Stimulated activated CD4-positive, alpha-beta T cell treated with anti-CD3 and anti-CD28 coated beads, Interleukin-4, amount 100 ng/mL, for 1 hour (primary cell): ENCODE data around the gene ANKRD36C.
A peak's percentile ranks its signal among the peaks of the same experiment; 100 is the strongest.
"Not testable (repeated sequence)": the region's sequence is repeated elsewhere in the genome, so short reads cannot be mapped to it uniquely, and the experiment has no call there.

Source experiments
- DNase-seq: peaks from one replicate; pipeline ENCODE4 v3.0.0-alpha.2; 2020

Gene ANKRD36C

DNA sequence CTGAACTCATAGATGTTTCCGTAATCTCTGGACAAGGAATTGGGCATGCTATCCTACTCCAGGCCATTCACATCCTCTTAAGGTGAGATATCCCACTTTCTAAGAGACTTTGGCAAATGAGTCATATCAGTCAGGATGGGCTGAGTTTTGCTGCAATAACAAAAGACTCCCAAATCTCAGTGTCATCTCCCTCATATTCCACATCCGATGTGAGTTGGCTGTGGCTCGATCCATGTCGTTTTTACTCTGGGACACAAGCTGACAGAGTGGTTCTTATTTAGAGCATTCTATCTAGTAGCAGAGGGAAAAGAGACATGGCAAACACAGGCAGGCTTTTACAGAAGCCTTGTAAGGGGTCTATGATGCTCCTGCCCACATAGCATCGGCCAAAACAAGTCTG is 14.6 kb upstream of the ANKRD36C start:
- not testable (repeated sequence) for DNase-seq

DNA sequence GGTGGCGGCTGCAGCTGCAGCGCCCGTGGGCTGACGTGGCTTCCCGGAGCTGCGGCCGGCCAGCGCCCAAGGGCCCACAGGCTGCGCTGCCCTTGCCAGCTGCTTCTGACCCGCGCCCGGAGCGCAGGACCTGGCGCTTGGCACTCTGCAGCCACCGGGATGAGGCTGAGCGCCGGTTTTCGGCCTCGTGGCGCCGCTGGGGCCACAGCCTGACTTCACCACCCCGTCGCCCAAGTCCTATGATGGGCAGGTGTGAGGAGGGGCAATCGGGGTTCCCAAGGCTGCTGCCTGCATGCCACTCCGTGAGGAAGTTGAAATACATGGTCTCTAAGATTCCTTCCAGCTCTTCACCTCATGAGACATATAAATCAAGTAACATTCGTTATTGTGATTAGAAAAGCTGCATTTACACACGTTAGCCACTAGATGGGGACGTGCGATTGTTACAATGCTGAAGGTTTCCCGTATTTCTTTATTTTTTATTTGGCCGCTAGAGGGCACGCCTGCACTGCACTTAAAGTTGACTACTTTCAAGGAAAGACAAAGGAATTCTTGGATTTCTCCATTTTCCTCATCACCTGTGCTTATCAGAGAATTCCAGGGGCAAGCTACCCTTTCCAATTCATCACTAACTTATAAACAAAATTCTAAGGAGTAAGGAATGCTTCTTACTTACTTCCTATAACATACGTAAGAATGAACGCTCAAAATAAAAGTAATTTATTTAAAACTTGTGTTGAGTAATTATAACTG is 1.1 kb upstream of the ANKRD36C start:
- DNase-seq = peak; percentile 17

DNA sequence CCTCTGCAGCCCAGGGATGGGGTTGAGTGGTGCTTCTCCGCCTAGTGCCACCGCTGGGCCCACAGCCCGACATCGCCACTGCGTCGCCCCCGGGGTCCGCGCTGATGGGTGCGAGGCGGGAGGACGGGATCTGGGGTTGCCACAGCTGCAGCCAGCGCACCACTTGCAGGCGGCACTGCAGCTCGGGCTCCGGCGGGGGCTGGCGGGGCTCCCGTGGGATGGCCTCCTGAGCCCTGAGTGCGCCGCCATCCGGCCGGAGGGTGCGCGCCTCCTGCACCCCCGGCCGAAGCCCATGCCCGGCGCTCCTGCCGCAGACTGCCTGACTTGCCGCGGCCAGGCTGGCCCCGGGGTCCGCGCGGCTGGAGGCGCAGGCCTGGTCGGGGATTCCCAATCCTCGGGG is 478 bp upstream of the ANKRD36C start:
- peak; percentile 28 for DNase-seq

DNA sequence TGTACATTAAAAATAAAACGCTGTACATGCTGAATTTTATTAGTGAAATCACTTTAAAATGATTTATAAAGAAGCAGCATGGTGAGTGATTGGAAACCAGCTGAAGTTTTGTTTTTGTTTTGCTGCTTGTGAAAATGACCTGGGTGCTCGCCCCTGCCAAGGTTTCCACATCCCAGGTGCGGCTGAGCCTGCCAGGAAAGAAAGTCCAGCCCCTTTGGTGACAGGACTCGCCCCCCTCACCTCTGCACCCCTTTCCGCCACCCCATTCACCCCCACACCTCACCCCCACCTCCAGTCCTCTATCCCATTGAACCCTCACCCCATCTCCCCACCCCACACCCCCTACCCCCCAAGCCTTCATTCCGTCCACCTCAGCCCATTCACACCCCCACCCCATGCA is 740 bp downstream of the ANKRD36C start:
- DNase-seq = not testable (repeated sequence)

DNA sequence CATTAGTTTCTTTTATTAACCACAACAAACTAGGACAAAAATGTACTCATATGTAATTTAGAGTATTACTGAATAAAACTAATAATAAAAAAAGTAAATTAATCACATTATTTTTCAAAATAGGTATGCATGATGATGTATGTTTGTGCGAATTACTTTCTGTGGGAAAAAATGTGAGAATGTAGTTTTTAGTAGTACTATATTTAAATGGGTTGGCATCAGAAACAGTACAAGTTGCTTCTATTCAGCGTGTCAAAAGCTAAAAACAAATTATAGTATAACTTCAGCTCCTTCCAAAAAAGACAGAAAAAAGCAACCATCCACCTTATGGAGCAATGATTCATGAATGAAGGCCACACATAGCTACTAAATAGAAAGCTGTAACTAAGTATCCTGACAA is 40.0 kb downstream of the ANKRD36C start:
- DNase-seq = not testable (repeated sequence)

DNA sequence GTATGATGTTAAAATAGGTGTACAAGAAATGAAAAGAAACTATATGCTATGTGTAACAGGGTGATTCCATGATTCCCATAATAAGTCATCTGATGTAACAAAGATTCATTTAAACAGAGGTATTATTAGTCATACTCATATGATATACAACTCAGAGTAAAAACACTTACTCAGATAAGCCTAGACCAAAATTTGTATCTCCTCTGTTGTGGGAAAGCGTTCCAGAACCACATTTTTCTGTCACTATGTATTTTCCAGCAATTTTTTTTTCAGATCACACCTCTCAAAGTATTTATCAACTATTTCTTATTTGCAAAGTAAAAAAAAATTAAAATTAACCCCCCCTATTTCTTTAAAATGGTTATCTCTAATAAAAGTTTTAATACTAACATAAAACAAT is 43.6 kb downstream of the ANKRD36C start:
- not testable (repeated sequence) for DNase-seq

DNA sequence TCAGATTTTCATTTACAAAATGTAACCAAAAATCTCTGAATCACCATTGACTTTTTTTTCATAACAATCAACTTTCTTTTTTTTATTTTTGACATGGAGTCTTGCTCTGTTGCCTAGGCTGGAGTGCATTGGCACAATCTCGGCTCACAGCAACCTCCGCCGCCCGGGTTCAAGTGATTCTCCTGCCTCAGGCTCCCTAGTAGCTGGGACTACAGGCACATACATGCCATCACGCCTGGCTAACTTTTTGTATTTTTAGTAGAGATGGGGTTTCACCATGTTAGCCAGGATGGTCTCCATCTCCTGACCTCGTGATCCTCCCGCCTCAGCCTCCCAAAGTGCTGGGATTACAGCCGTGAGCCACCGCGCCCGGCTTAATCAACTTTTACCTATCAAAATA is 51.7 kb downstream of the ANKRD36C start:
- DNase-seq = not testable (repeated sequence)

DNA sequence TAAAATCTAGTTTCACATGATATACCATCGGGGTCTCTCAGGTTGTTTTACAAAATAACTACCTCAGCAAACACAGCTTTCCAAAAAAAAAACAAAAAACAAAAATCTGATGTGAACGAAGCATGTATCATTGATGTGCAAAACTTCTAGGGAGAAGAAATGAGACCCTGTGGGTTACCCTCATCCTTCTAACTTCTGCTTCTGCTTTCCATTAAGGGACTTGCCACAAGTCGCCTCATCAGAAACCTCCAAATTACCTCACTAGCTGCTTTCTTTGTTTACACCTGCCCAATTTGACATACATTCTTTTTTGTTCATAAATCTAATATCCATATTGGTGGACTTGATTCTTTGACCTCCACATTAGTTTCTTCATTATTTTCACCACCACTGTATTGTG is 60.9 kb downstream of the ANKRD36C start:
- DNase-seq = not testable (repeated sequence)

DNA sequence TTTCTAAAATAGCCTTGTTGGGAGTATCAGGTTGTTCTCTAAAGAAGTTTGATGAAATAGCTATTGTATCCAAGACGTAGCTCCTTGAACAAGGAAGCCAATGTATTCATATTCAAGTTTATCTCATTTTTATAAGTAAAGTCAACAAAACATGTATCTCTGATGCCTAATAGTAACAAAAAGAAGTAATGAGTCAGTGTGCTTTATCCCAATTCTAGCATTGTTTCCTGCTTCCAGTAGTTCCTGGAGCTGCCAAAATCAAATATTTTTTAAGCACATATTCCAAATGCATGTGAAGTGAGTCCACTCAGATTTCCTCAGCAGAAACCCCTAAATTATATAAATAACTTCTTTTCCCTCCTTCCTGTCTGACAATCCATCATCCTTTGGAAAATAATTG is 74.6 kb downstream of the ANKRD36C start:
- DNase-seq = not testable (repeated sequence)

DNA sequence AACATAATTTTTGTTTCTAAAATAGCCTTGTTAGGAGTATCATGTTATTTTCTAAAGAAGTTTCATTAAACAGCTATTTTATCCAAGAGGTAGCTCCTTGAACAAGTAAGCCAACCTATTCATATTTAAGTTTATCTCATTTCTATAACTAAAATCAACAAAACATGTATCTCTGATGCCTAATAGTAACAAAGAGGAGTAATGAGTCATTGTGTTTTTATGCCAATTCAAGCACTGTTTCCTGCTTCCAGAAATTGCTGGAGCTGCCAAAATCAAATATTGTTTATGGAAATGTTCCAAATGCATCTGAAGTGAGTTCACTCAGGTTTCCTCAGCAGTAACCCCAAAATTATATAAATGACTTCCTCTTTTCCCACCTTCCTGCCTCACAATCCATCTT is 76.5 kb downstream of the ANKRD36C start:
- not testable (repeated sequence) for DNase-seq

DNA sequence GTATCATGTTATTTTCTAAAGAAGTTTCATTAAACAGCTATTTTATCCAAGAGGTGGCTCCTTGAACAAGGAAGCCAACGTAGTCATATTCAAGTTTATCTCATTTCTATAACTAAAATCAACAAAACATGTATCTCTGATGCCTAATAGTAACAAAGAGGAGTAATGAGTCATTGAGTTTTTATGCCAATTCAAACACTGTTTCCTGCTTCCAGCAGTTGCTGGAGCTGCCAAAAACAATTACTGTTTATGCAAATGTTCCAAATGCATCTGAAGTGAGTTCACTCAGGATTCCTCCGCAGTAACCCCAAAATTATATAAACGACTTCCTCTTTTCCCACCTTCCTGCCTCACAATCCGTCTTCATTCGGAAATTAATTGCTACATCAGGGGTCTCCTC is 80.2 kb downstream of the ANKRD36C start:
- not testable (repeated sequence) for DNase-seq

DNA sequence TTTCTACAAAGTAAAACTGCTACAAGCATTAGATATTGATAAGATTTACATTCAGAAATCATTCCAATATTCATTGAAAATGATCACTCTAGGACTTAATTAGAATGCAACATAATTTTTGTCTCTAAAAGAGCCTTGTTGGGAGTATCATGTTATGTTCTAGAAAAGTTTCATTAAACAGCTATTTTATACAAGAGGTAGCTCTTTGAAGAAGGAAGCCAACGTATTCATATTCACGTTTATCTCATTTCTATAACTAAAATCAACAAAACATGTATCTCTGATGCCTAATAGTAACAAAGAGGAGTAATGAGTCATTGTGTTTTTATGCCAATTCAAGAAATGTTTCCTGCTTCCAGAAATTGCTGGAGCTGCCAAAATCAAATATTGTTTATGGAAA is 97.2 kb downstream of the ANKRD36C start:
- DNase-seq = not testable (repeated sequence)

DNA sequence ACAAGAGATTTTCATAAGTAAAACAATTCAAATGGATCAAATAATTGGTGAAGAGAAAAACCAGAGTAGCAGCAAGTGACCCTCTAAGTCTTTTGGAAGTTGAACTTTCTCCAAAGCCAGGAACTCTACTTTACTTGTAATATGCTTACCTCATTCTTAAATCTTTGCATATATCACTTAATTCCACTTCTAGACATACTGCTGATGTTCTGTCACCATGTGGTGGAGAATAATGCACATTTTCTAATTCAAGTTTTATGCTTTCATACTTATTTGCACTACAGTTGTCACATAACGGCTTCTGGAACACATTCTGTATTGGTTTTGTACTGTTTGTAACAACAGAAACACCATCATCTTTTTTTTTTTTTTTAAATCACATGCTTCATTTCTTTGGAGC is 123.7 kb downstream of the ANKRD36C start:
- not testable (repeated sequence) for DNase-seq

DNA sequence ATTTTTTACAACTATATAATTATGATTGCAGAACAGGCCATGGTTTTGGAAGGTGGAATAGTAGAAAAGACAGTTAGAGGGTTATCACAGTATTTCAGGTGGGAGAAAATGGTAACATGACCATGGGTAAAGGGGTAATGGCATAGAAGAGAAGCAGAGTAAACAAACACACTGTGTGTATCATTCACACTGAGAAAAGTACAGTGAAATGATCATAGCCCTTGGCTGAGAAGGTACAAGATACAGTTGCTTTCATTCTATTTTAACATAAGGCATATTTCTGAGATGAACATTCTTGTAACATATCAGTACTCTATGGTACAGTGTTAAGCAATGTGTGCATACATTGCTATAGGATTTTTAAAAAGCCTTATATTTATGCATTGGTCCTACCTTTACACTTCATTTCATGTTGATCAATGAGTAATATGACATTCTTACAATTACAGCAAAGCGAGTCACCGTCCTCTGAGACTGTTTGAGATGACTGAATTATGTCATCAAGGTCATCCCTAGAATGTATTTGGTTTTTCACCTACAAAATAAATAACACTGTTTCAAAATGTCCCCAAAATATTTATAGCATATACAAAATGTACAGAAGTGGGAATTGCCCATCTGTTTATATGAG is 124.5 kb downstream of the ANKRD36C start:
- not testable (repeated sequence) for DNase-seq

DNA sequence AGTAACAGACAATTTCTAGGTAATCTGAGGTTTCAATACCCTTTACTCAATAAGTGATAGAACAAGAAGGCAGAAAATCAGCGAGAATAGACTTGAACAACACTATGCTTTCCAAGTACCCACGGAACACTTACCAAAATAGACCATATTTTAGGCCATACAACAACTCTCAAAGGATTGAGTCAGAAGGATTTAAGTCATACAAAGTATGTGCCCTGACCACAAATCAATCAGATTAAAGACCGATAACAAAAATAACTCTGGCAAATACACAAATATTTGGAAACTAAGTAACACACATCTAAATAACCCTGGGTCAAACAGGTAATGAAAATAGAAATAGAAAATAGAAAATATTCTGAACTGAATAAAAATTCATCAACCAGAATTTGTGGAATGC is 129.5 kb downstream of the ANKRD36C start:
- not testable (repeated sequence) for DNase-seq

DNA sequence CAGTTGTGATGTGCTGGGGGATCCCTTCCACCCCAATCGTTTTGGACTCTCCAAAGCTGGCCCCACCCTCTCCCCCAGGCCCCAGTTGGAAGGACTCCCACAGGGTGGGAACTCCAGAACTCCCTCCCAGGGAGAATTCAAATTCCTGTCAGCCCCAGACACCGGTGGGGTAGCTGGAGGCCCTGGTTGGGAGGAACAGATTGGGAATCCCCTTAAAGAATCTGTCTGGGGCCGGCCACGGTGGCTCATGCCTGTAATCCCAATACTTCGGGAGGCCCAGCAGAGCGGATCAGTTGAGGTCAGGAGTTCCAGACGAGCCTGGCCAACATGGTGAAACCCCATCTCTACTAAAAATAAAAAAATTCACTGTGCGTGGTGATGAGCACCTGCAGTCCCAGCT is 155.5 kb downstream of the ANKRD36C start:
- no peak for DNase-seq

DNA sequence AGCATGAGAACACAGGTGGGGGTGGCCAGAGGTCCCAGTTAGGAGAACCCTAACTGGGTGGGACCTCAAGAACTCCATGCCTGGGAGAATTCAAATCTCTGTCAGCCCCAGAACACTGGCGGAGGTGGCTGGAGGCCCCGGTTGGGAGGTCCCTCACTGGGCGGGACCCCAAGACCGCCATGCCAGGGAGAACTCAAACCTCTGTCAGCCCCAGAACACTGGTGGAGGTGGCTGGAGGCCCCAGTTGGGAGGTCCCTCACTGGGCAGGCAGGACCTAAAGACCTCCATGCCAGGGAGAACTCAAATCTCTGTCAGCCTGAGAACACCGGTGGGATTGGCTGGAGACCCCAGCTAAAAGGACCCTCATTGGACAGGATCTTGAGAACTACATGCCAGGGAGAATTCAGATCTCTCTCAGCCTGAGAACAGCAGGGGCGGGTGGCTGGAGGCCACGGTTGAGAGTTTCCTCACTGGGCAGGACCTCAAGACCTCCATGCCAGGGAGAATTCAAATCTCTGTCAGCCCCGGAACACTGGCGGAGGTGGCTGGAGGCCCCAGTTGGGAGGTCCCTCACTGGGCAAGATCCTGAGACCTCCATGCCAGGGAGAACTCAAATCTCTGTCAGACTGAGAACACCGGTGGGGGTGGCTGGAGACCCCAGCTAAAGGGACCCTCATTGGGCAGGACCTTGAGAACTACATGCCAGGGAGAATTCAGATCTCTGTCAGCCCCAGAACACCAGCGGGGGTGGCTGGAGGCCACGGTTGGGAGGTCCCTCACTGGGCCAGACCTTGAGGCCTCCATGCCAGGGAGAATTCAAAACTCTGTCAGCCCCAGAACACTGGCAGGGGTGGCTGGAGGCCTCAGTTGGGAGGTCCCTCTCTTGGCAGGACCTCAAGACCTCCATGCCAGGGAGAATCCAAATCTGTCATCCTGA is 157.3 kb downstream of the ANKRD36C start:
- not testable (repeated sequence) for DNase-seq

DNA sequence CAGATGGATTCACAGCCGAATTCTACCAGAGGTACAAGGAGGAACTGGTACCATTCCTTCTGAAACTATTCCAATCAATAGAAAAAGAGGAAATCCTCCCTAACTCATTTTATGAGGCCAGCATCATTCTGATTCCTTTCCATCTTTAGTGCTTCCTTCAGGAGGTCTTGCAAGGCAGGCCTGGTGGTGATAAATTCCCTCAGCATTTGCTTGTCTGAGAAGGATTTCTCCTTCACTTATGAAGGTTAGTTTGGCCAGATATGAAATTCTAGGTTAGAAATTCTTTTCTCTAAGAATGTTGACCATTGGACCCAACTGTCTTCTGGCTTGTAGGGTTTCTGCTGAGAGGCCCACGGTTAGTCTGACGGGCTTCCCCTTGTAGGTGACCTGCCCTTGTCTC is 167.4 kb downstream of the ANKRD36C start:
- DNase-seq = not testable (repeated sequence)

DNA sequence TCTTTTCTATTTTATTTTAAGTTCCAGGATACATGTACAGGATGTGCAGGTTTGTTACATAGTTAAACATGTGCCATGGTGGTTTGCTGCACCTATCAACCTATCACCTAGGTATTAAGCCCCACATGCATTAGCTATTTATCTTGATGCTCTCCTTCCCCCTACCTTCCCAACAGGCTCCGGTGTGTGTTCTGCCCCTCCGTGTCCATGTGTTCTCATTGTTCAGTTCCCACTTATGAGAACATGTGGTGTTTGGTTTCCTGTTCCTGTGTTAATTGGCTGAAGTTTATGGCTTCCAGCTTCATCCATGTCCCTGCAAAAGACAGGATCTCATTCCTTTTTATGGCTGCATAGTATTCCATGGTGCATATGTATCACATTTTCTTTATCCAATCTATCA is 174.1 kb downstream of the ANKRD36C start:
- DNase-seq = not testable (repeated sequence)

DNA sequence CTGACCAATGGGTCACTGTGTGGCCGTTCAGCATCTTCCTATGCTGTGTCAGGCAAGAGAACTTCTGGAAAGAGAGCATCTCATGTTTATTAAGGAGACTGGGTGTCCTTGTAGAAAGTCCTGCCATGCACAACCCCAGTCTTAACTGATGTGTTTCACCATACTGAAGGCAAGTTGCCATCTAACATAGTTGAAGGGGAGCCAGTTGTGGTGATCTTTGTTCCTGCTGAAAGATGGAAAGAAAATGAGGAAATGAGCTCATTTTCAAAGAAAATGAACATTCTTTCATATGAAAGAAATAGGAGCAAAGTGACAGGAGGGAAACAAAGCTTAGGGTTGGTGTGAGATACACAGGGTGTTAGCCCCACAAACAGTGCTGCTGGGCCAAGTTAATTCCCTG is 178.3 kb downstream of the ANKRD36C start:
- DNase-seq = not testable (repeated sequence)

DNA sequence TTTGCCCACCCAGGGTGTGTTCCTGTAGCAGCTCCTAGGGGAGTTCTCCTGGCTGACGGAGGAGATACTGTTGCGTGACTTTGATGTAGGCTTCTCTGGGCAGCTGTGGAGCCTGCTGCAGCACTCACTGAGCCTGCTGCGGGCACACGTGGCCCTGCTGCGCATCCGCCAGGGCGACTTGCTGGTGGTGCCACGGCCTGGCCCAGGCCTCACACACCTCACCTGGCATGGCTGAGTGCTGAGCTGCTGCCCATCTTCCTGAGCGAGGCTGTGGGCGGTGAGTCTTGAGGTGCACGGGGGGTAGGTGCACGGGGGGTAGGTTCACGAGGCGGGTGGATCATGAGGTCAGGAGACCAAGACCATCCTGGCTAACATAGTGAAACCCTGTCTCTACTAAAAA is 191.7 kb downstream of the ANKRD36C start:
- DNase-seq = no peak

DNA sequence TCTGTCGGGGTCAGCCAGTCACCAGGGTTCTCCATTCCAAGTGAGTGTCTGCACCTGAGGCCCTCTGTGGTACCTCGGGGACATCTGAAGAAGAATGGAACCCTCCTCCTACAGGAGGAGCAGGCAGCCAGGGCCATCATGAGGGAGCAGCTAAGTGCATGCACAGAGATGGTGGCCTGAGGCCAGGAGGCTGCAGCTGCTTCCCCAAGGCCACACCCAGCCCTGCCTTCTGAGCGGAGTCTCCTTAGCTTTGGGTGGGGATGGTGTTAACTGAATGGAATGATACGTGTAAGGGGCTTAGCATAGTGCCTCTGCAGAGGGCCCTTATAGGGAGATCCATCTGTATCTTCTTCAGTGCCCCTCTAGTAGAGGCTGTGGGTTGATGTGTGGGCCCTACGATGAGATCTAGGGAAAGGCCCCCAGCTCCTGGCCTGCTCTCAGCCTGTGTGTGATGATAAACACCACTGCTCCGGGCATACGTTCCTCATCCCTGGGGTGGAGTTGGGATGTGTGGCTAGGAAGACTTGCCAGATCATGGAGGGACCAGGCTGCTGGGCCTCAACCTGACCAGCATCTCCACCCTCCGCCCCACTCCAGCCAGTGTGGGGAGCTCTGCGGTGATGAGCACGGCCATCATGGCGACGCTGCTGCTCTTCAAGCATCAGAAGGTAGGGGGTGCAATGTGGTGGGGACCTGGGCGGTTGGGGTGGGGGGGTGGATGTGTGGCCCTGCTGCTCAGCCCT is 192.3 kb downstream of the ANKRD36C start:
- not testable (repeated sequence) for DNase-seq
